Neuronal stem cell (in vitro differentiated cells): ENCODE data around the gene SMARCAL1.

Source experiments
- DNase-seq: peaks from one replicate; pipeline ENCODE4 v3.0.0-alpha.2; 2013; ENCODE audit warnings: low spot score
- H2AFZ ChIP-seq: one replicate; pipeline ENCODE4 v1.6.1; 2013; ENCODE audit warnings: mild to moderate bottlenecking, low read length, inconsistent platforms
- H2AK5ac ChIP-seq: 2 replicates; pipeline ENCODE4 v1.6.1; 2013; ENCODE audit warnings: low read depth, mild to moderate bottlenecking, inconsistent platforms, low read length, moderate library complexity, mixed read lengths
- H2BK120ac ChIP-seq: 2 replicates; pipeline ENCODE4 v1.6.1; 2013; ENCODE audit warnings: low read depth, mild to moderate bottlenecking, inconsistent platforms, low read length, moderate library complexity, mixed read lengths
- H2BK12ac ChIP-seq: one replicate; pipeline ENCODE4 v1.6.1; 2013; ENCODE audit warnings: low read length, inconsistent platforms
- H2BK15ac ChIP-seq: 2 replicates; pipeline ENCODE4 v1.6.1; 2013; ENCODE audit warnings: mild to moderate bottlenecking, low read length, inconsistent platforms, mixed read lengths
- H2BK5ac ChIP-seq: one replicate; pipeline ENCODE4 v1.6.1; 2013; ENCODE audit warnings: inconsistent platforms, mild to moderate bottlenecking, low read length, moderate library complexity
- H3K14ac ChIP-seq: one replicate; pipeline ENCODE4 v1.6.1; 2013; ENCODE audit warnings: low read length, inconsistent platforms
- H3K18ac ChIP-seq: 2 replicates; pipeline ENCODE4 v1.6.1; 2013; ENCODE audit warnings: low read length, inconsistent platforms
- H3K23ac ChIP-seq: 2 replicates; pipeline ENCODE4 v1.6.1; 2013; ENCODE audit warnings: low read depth, mild to moderate bottlenecking, mixed read lengths, low read length, inconsistent platforms; ENCODE audit not compliant: poor library complexity
- H3K27ac ChIP-seq: replicated peaks from 3 replicates; pipeline ENCODE4 v1.5.1; 2013; ENCODE audit warnings: low read length, inconsistent platforms
- H3K27me3 ChIP-seq, 3 experiments: 2 replicates each; pipeline ENCODE4 v1.6.1; 2013; ENCODE audit warnings: low read length in 3 of 3, mild to moderate bottlenecking in 2 of 3, inconsistent platforms in 1 of 3, low read depth in 1 of 3, mixed read lengths in 1 of 3, moderate library complexity in 1 of 3; ENCODE audit not compliant: control insufficient read depth in 3 of 3, insufficient read depth in 3 of 3
- H3K36me3 ChIP-seq, 2 donors: replicated peaks in 1 of 2; 2 replicates each; pipeline ENCODE4 v1.6.1; 2013; ENCODE audit warnings: low read length in 2 of 2; ENCODE audit not compliant: control insufficient read depth in 2 of 2, insufficient read depth in 2 of 2
- H3K4ac ChIP-seq: 2 replicates; pipeline ENCODE4 v1.6.1; 2013; ENCODE audit warnings: inconsistent platforms, mild to moderate bottlenecking, low read length, moderate library complexity
- H3K4me1 ChIP-seq, 2 donors: 1 replicate in 1 of 2; 2 replicates in 1 of 2; pipeline ENCODE4 v1.6.1; 2013; ENCODE audit warnings: low read length in 2 of 2, low read depth in 1 of 2; ENCODE audit not compliant: control insufficient read depth in 2 of 2, insufficient read depth in 1 of 2
- H3K4me2 ChIP-seq: one replicate; pipeline ENCODE4 v1.6.1; 2013; ENCODE audit warnings: mild to moderate bottlenecking, low read length, inconsistent platforms; ENCODE audit not compliant: insufficient read depth, poor library complexity, severe bottlenecking
- H3K4me3 ChIP-seq, 2 donors: 2 replicates each; pipeline ENCODE4 v1.5.1; 2013; ENCODE audit warnings: low read length in 2 of 2, mild to moderate bottlenecking in 2 of 2, inconsistent platforms in 1 of 2, moderate library complexity in 1 of 2
- H3K79me1 ChIP-seq: one replicate; pipeline ENCODE4 v1.6.1; 2013; ENCODE audit warnings: low read depth, mild to moderate bottlenecking, inconsistent platforms, low read length, moderate library complexity
- H3K9ac ChIP-seq: one replicate; pipeline ENCODE4 v1.6.1; 2013; ENCODE audit warnings: mild to moderate bottlenecking, low read depth, low read length, inconsistent platforms; ENCODE audit not compliant: poor library complexity
- H3K9me3 ChIP-seq, 2 donors: replicated peaks in 1 of 2; 2 replicates each; pipeline versions ENCODE3 to v1.6.1; 2013; ENCODE audit warnings: low read length in 2 of 2, mild to moderate bottlenecking in 2 of 2, inconsistent platforms in 1 of 2, low read depth in 1 of 2, mixed read lengths in 1 of 2, moderate library complexity in 1 of 2; ENCODE audit not compliant: control insufficient read depth in 2 of 2, insufficient read depth in 1 of 2
- H4K8ac ChIP-seq: one replicate; pipeline ENCODE4 v1.6.1; 2013; ENCODE audit warnings: low read depth, mild to moderate bottlenecking, inconsistent platforms, low read length, moderate library complexity
- H4K91ac ChIP-seq: one replicate; pipeline ENCODE4 v1.6.1; 2013; ENCODE audit warnings: low read length, low read depth, mild to moderate bottlenecking, inconsistent platforms; ENCODE audit not compliant: poor library complexity
- WGBS, 2 donors: extraction: QIAGEN DNeasy Blood & Tissue Kit; methylation state at CpG; one replicate each; pipeline ENCODE4 v1.1.7; 2013; ENCODE audit warnings: missing lambda C conversion rate in 2 of 2, mixed read lengths in 1 of 2; ENCODE audit not compliant: insufficient read length in 2 of 2, insufficient replicate concordance in 1 of 2; ENCODE audit errors: extremely low coverage in 2 of 2; 5-methylcytosine and 5-hydroxymethylcytosine counted together

The SMARCAL1 gene

DNA sequence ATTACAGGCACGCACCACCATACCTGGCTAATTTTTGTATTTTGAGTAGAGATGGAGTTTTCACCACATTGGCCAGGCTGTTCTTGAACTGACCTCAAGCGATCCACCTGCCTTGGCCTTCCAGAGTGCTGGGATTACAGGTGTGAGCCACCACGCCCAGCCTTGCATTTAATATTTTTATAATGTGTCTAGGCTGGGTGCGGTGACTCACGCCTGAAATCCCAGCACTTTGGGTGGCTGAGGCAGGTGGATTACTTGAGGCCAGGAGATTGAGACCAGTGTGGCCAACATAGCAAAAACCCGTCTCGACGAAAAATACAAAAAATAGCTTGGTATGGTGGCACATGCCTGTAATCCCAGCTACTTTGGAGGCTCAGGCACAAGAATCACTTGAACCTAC, 89.6 kb downstream of the SMARCAL1 start:
- Histone ChIP-seq H3K4me2 (no peak overlapping the region), H3K79me1 (no peaks in the 10 kb centered on the region), H3K9me3 (no peaks in the 10 kb centered on the region), H2AK5ac (no peak overlapping the region), H3K18ac (no peak overlapping the region), H4K8ac (no peak overlapping the region), H3K4ac (no peak overlapping the region), H3K14ac (no peak overlapping the region), H3K36me3 (peaks cover 36 to 76% of the 10 kb centered on the region in 2 donors), H2AFZ (no peak overlapping the region), H2BK5ac (no peak overlapping the region), H3K27ac (no peak overlapping the region), H3K4me1 (peaks cover 10% of the 10 kb centered on the region in 2 donors), H4K91ac (no peak overlapping the region), H3K9ac (no peak overlapping the region), H3K4me3 (no peak overlapping the region), H2BK15ac (no peak overlapping the region), H3K27me3 (no peaks in the 10 kb centered on the region), H3K23ac (no peak overlapping the region), H2BK12ac (no peak overlapping the region), H2BK120ac (no peak overlapping the region)
- DNase-seq, result no peak
- WGBS, 2 donors, result no CpG with 5 or more reads among the region's 8 CpGs

DNA sequence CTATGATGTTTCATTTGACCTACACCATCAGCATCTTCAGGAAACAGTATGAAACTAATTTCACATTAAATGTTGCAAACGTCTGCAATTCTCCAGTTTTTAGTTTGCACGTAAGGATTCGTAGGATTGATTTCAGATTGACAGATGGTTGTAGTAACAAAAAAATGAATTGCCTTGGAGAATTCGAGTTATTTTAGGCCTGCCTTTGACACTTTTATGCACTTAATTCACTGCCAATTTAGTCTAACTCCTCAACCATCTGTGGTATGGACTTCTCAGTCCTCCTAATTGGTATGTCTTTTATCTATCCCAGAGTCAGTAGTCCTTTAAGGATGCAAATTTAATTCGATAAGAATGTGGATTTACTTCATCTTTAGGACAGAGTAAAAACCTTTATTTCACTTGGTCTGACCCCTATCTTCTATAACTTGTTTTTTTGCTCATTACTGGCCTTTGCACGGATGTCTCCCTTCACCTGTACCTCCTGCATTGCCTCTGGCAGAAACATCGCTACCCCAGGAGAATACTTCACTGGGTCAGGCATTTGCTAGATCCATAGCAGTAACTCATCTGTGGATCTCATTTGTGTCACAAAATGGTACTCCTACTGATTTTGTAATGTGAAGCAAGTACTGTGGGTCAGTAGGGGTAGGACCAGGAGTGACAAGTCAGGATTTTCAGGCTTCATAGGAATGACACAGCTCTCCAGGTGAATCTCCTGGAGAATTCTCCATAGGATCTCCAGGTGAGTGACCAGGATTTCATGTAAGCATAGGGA, 90.3 kb downstream of the SMARCAL1 start:
- WGBS, 2 donors, result no CpG with 5 or more reads among the region's 7 CpGs
- Histone ChIP-seq H3K36me3 (peaks cover 38 to 82% of the 10 kb centered on the region in 2 donors), H3K4me3 (no peak overlapping the region)

DNA sequence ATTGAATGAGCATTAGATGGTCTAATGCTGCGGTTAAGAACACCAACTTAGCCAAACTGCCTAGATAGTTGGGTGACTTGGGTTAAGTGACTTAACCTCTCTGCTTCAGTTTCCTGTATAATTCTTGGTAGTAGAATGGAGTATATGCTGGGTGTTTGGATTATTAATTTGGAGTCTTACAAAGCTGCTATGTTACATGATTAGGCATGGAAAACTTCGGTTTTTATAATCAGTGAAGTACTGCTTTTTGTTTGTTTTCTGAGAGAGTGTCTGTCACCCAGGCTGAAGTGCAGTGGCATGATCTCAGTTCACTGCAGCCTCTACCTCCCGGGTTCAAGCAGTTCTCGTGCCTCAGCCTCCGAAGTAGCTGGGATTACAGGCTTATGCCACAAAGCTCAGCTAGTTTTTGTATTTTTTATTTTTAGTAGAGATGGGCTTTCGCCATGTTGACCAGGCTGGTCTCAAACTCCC, 90.9 kb downstream of the SMARCAL1 start:
- WGBS, 2 donors, result no CpG with 5 or more reads among the region's 6 CpGs

More for the DNA sequence above, 90.3 kb downstream of the SMARCAL1 start:
- Histone ChIP-seq H3K18ac (no peak overlapping the region), H4K8ac (no peak overlapping the region), H3K4me1 (peaks cover 10% of the 10 kb centered on the region in 2 donors), H2BK15ac (no peak overlapping the region), H2BK12ac (no peak overlapping the region), H4K91ac (no peak overlapping the region), H2AFZ (no peak overlapping the region), H3K4me2 (no peak overlapping the region), H3K27ac (no peak overlapping the region), H2BK120ac (no peak overlapping the region), H3K9ac (no peak overlapping the region), H3K79me1 (no peaks in the 10 kb centered on the region), H3K27me3 (no peaks in the 10 kb centered on the region), H3K14ac (no peak overlapping the region), H2BK5ac (no peak overlapping the region), H3K23ac (no peak overlapping the region), H2AK5ac (no peak overlapping the region), H3K4ac (no peak overlapping the region), H3K9me3 (no peaks in the 10 kb centered on the region)
- DNase-seq, result no peak

GRCh38 chr2:216503697-216504375, 91.6 kb downstream of the SMARCAL1 start:
- H3K36me3 ChIP-seq, result peaks cover 43 to 85% of the 10 kb centered on the region in 2 donors
- H3K4ac ChIP-seq, result no peak overlapping the region
- no peak for DNase-seq
- H3K27me3 ChIP-seq, result no peaks in the 10 kb centered on the region
- no peak overlapping the region for H2BK120ac ChIP-seq
- H3K4me2 ChIP-seq, result no peak overlapping the region
- no peak overlapping the region for H3K14ac ChIP-seq
- no peak overlapping the region for H4K8ac ChIP-seq
- H2AK5ac ChIP-seq, result no peak overlapping the region
- H3K18ac ChIP-seq, result no peak overlapping the region
- peaks cover 7 to 10% of the 10 kb centered on the region in 2 donors for H3K4me1 ChIP-seq
- H3K79me1 ChIP-seq, result no peaks in the 10 kb centered on the region
- H3K9ac ChIP-seq, result no peak overlapping the region
- H2BK15ac ChIP-seq, result no peak overlapping the region
- WGBS, 2 donors, result no CpG with 5 or more reads among the region's 5 CpGs
- H2BK5ac ChIP-seq, result no peak overlapping the region
- no peak overlapping the region for H2AFZ ChIP-seq
- H3K4me3 ChIP-seq, result no peak overlapping the region
- no peak overlapping the region for H2BK12ac ChIP-seq
- H3K23ac ChIP-seq, result no peak overlapping the region
- H4K91ac ChIP-seq, result no peak overlapping the region
- no peak overlapping the region for H3K27ac ChIP-seq
- H3K9me3 ChIP-seq, result no peaks in the 10 kb centered on the region

More for the DNA sequence above, 90.9 kb downstream of the SMARCAL1 start:
- H3K4me3 ChIP-seq, result no peak overlapping the region
- H2AK5ac ChIP-seq, result no peak overlapping the region
- H3K18ac ChIP-seq, result no peak overlapping the region
- no peak overlapping the region for H2BK5ac ChIP-seq
- H2BK120ac ChIP-seq, result no peak overlapping the region
- no peaks in the 10 kb centered on the region for H3K27me3 ChIP-seq
- H3K79me1 ChIP-seq, result no peaks in the 10 kb centered on the region
- H3K9ac ChIP-seq, result no peak overlapping the region
- H3K36me3 ChIP-seq, result peaks cover 41 to 83% of the 10 kb centered on the region in 2 donors
- H3K4me1 ChIP-seq, result peaks cover 7 to 10% of the 10 kb centered on the region in 2 donors
- no peak overlapping the region for H4K8ac ChIP-seq
- H2BK15ac ChIP-seq, result no peak overlapping the region
- H2BK12ac ChIP-seq, result no peak overlapping the region
- H3K4ac ChIP-seq, result no peak overlapping the region
- no peak overlapping the region for H2AFZ ChIP-seq
- no peak overlapping the region for H3K23ac ChIP-seq
- no peak for DNase-seq
- H3K4me2 ChIP-seq, result no peak overlapping the region
- H3K27ac ChIP-seq, result no peak overlapping the region
- H3K9me3 ChIP-seq, result no peaks in the 10 kb centered on the region
- no peak overlapping the region for H4K91ac ChIP-seq
- no peak overlapping the region for H3K14ac ChIP-seq
